Endothelial cell of umbilical vein (primary cell): ENCODE measurements around the gene HNRNPM. TPM values are rescaled to one million over a fixed set of nuclear protein-coding genes. Genes with fewer than 3 reads are reported as not detected.

Experiments
- BruUV-seq: library from RNA; stranded (reverse); fragments of 400-500 nt; replicated peaks from 2 replicates; lab custom pipeline; 2021; lab: Mats Ljungman, UMichigan
- CTCF ChIA-PET: fragments of 300-600, 350-600 bp; sonication (Branson Sonifier 250); formaldehyde crosslinking; loops from one replicate; lab custom pipeline; 2021; ENCODE audit warnings: antibody characterized with exemption, inconsistent platforms; lab: Charles Lee
- POLR2A ChIA-PET: fragments of 300-600, 350-600 bp; sonication (Branson Sonifier 250); formaldehyde crosslinking; loops from one replicate; lab custom pipeline; 2021; ENCODE audit warnings: antibody characterized with exemption, inconsistent platforms; lab: Charles Lee
- DNase-seq: peaks from one replicate; pipeline ENCODE4 v3.0.0-alpha.2; 2011; ENCODE audit warnings: low read depth, low spot score
- FAIRE-seq: peaks from 2 replicates; lab custom pipeline; 2011; peaks lifted over from hg19 to GRCh38; lab: Jason Lieb, UNC
- H2AFZ ChIP-seq: 2 replicates; pipeline ENCODE4 v1.6.0; 2012; ENCODE audit warnings: low read depth, low read length, control low read depth, inconsistent platforms
- H3K27ac ChIP-seq: 2 replicates; pipeline ENCODE4 v1.5.1; 2011; ENCODE audit warnings: low read depth, mild to moderate bottlenecking, control low read depth, low read length, moderate library complexity; ENCODE audit not compliant: insufficient read depth
- H3K27me3 ChIP-seq, 2 experiments: 2 replicates each; pipeline versions ENCODE4 v1.6.0 to v1.6.1; 2011; ENCODE audit warnings: low read length in 2 of 2, mixed read lengths in 1 of 2; ENCODE audit not compliant: control insufficient read depth in 2 of 2, insufficient read depth in 2 of 2
- H3K36me3 ChIP-seq, 2 experiments: 2 replicates in 1 of 2; 3 replicates in 1 of 2; pipeline ENCODE4 v1.5.1; 2011; ENCODE audit warnings: low read length in 2 of 2, mild to moderate bottlenecking in 1 of 2, moderate library complexity in 1 of 2; ENCODE audit not compliant: control insufficient read depth in 2 of 2, insufficient read depth in 2 of 2; ENCODE audit errors: extremely low read depth in 1 of 2
- H3K4me1 ChIP-seq: 3 replicates; pipeline ENCODE4 v1.5.1; 2011; ENCODE audit warnings: mild to moderate bottlenecking, low read length; ENCODE audit not compliant: control insufficient read depth, insufficient read depth; ENCODE audit errors: extremely low read depth
- H3K4me2 ChIP-seq: 2 replicates; pipeline ENCODE4 v1.6.1; 2011; ENCODE audit warnings: low read length, control low read depth, mixed read lengths; ENCODE audit not compliant: insufficient read depth
- H3K4me3 ChIP-seq, 3 experiments: fragments of 200-600 bp in 1 of 3; sonication (generic), shearing (Covaris generic) in 1 of 3; replicated peaks in 1 of 3; 2 replicates each; pipeline ENCODE4 v1.5.1; 2011 to 2016; ENCODE audit warnings: control low read depth in 3 of 3, low read length in 3 of 3, mild to moderate bottlenecking in 2 of 3, inconsistent platforms in 1 of 3, low read depth in 1 of 3, moderate library complexity in 1 of 3; ENCODE audit not compliant: insufficient read depth in 1 of 3
- H3K79me2 ChIP-seq: 2 replicates; pipeline ENCODE4 v1.6.0; 2012; ENCODE audit warnings: low read length, inconsistent platforms; ENCODE audit not compliant: control insufficient read depth, insufficient read depth
- H3K9ac ChIP-seq: replicated peaks from 2 replicates; pipeline ENCODE3; 2011; ENCODE audit warnings: low read length, control low read depth; ENCODE audit not compliant: insufficient read depth; ENCODE audit errors: extremely low read depth
- H3K9me1 ChIP-seq: replicated peaks from 3 replicates; pipeline ENCODE4 v1.6.0; 2011; ENCODE audit warnings: mild to moderate bottlenecking, low read length; ENCODE audit not compliant: control insufficient read depth, insufficient read depth; ENCODE audit errors: extremely low read depth
- H3K9me3 ChIP-seq: replicated peaks from 2 replicates; pipeline ENCODE4 v1.5.1; 2012; ENCODE audit warnings: low read length, inconsistent platforms; ENCODE audit not compliant: control insufficient read depth, insufficient read depth
- H4K20me1 ChIP-seq: replicated peaks from 2 replicates; pipeline ENCODE3; 2011; ENCODE audit warnings: mild to moderate bottlenecking, low read length; ENCODE audit not compliant: control insufficient read depth, insufficient read depth; ENCODE audit errors: extremely low read depth
- CTCF ChIP-seq, 2 donors: IDR thresholded peaks; 1 replicate in 1 of 2; 2 replicates in 1 of 2; pipeline ENCODE4 v1.5.1; 2011; ENCODE audit warnings: low read length in 2 of 2, mild to moderate bottlenecking in 2 of 2, moderate library complexity in 2 of 2, control low read depth in 1 of 2, inconsistent platforms in 1 of 2, low read depth in 1 of 2; ENCODE audit not compliant: insufficient read depth in 1 of 2; ENCODE audit errors: extremely low read depth in 1 of 2
- EZH2 ChIP-seq: IDR thresholded peaks from 2 replicates; pipeline ENCODE4 v1.6.1; 2012; ENCODE audit warnings: borderline replicate concordance, low read depth, mild to moderate bottlenecking, moderate library complexity, low read length, inconsistent platforms; ENCODE audit not compliant: severe bottlenecking
- FOS ChIP-seq: IDR thresholded peaks from 2 replicates; pipeline ENCODE4 v1.6.1; 2011; ENCODE audit warnings: mild to moderate bottlenecking, low read length, moderate library complexity, borderline replicate concordance; ENCODE audit not compliant: insufficient read depth
- GATA2 ChIP-seq: IDR thresholded peaks from 2 replicates; pipeline ENCODE4 v1.7.0; 2011; ENCODE audit warnings: low read depth, mild to moderate bottlenecking, moderate library complexity, mixed read lengths, low read length; ENCODE audit not compliant: insufficient read length, insufficient read depth
- JUN ChIP-seq: IDR thresholded peaks from 2 replicates; pipeline ENCODE4 v1.6.1; 2011; ENCODE audit warnings: borderline replicate concordance, low read depth; ENCODE audit not compliant: insufficient read length, insufficient read depth
- MYC ChIP-seq: IDR thresholded peaks from one replicate; pipeline ENCODE4 v1.6.1; 2011; ENCODE audit warnings: mild to moderate bottlenecking, low read depth, low read length
- POLR2A ChIP-seq: IDR thresholded peaks from 2 replicates; pipeline ENCODE4 v1.6.1; 2012; ENCODE audit warnings: low read depth, mild to moderate bottlenecking, control low read depth, low read length
- POLR2AphosphoS5 ChIP-seq: IDR thresholded peaks from 2 replicates; pipeline ENCODE4 v1.6.1; 2012; ENCODE audit warnings: low read depth, mild to moderate bottlenecking, control low read depth, low read length, moderate library complexity; ENCODE audit not compliant: insufficient read depth
- dilution Hi-C: fragments of 300-500 bp; cut with MboI; formaldehyde crosslinking; loops from one replicate; pipeline ENCODE4 v1.15.0; 2019; ENCODE audit warnings: low sequenced_read_pairs; ENCODE audit not compliant: extremely low pct_ligation_motif_present
- intact Hi-C: fragments of 100-400 bp; cut with micrococcal nuclease; formaldehyde crosslinking; loops from one replicate; pipeline ENCODE4 v1.10.0; 2022
- polyA plus RNA-seq, 4 experiments: library from polyadenylated mRNA; depleted of rRNA in 3 of 4; stranded (reverse) in 3 of 4; unstranded in 1 of 4; fragments of >200 nt; gene quantifications; 2 replicates each; pipeline versions ENCODE4 v1.2.1 to v1.2.3, GENCODE V29; 2011 to 2012; ENCODE audit warnings: missing spikeins in 1 of 4
- total RNA-seq: library from RNA; stranded (reverse); gene quantifications from 2 replicates; pipeline ENCODE4 v1.2.3, GENCODE V29; 2021
- TF ChIP-seq, protein P1 (sequence below): IDR thresholded peaks from 2 replicates; pipeline ENCODE4 v1.6.1; 2011; ENCODE audit not compliant: insufficient read depth, insufficient read length

The HNRNPM gene
- total and polyA plus RNA-seq, 2 donors (not counting 3 experiments of a cell fraction or from before 2014, with no cell fraction given), result 244 to 301 TPM

GRCh38 chr19:8515317-8515716 is 70.5 kb downstream of the HNRNPM start:
- dilution Hi-C loops, result no loop called here
- Histone ChIP-seq H3K36me3 (no peaks in the 10 kb centered on the region), H3K9me3 (no peaks in the 10 kb centered on the region), H3K27me3 (peaks cover 1 to 4% of the 10 kb centered on the region in 2 experiments), H3K4me2 (no peak overlapping the region), H2AFZ (no peak overlapping the region), H3K27ac (no peak overlapping the region), H3K9me1 (no peaks in the 10 kb centered on the region), H4K20me1 (no peaks in the 10 kb centered on the region), H3K4me3 (no peak overlapping the region), H3K79me2 (no peaks in the 10 kb centered on the region), H3K9ac (no peak overlapping the region), H3K4me1 (peaks cover 11% of the 10 kb centered on the region)
- BruUV-seq, result no TSS peak
- CTCF ChIA-PET, result no interaction called here
- POLR2A ChIA-PET, result interaction anchor here (0.6 kb wide), 1 partner anchor 11 kb away, joined by 3 read pairs; no protein-coding TSS in a partner anchor
- FAIRE-seq (no peak), DNase-seq (no peak)
- TF ChIP-seq JUN (no peak), MYC (no peak), GATA2 (no peak), CTCF (IDR thresholded peaks at IDR 0.05; ENCODE audit: extremely low read depth in 1 of 2, insufficient read depth in 1 of 2, low read depth in 1 of 2, low read length in 2 of 2) (no peak), FOS (no peak), POLR2A (no peak), EZH2 (no peak), POLR2AphosphoS5 (no peak)
- TF ChIP-seq, protein P1, sequence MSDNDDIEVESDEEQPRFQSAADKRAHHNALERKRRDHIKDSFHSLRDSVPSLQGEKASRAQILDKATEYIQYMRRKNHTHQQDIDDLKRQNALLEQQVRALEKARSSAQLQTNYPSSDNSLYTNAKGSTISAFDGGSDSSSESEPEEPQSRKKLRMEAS, result no peak
- intact Hi-C loops, result no loop called here
